HG02678 (cell line): ENCODE results near the gene AMIGO2.
"Not testable (repeated sequence)": the region's sequence is repeated elsewhere in the genome, so short reads cannot be mapped to it uniquely, and the experiment has no call there.

ENCODE experiments used
- ATAC-seq: cut with Tn5 transposase; IDR thresholded peaks from one replicate; pipeline ENCODE4 v1.9.1; 2021; ENCODE audit warnings: mild to moderate bottlenecking, moderate library complexity; ENCODE audit not compliant: unreplicated experiment

The AMIGO2 gene

DNA sequence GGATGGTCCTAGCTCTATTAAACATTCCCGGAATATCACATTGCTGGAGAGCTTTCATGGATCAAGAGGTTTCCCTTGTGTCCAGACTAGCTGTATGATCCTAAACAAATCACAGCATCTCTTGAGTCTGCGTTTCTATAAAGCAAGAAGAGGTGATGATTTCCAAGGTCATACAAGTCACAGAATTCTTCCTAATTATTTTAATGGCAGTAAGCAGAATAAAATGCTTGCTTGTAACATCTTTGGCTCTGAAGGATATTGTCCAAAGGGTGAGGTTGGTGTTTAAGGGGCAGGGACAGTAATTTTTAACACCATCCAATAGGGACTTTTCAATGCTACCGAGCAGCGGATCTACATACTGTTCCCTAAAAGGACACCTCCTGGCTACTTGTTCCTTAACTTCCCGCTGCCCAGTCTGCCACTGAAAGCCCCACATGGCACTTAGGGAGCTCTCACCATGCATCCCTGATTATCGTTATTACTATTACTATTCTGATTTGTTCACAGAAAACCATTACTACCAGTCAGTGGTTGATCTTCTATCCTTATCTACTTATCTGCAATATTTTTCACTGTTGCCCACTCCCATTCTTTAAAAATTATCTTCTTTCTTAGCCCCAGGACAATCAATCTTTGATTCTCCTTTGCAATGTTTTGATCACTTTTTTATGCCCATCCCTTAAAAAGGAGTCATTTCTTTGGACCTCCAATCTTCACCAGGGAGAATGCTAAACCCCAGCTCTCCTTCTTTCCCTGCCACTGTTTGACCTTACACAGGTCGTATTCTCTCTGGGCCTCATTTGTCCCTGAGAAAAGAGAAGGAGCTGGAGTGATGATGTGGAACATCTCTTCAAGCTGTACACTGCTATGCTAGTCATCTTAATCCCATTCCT lies 4.3 kb downstream of the AMIGO2 start:
- no peak for ATAC-seq

DNA sequence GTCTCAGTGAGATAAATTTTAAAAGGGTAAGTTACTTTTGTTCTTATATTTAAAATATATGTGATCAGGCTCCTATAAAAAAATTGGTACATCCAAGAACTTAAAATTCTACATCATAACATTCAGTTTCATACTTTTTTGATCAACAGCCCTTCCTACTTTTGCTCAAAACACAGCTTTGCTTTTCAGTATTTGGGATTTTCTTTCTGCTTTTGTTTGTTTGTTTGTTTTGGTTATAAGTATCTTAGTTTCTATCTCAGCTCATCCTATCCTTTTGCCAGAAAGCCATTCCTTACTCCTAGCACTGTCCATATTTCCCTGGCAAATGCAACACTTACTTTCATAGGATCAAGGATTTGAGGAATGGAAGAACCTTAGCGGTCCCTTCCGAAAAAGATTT lies 5.0 kb downstream of the AMIGO2 start:
- ATAC-seq: no peak

DNA sequence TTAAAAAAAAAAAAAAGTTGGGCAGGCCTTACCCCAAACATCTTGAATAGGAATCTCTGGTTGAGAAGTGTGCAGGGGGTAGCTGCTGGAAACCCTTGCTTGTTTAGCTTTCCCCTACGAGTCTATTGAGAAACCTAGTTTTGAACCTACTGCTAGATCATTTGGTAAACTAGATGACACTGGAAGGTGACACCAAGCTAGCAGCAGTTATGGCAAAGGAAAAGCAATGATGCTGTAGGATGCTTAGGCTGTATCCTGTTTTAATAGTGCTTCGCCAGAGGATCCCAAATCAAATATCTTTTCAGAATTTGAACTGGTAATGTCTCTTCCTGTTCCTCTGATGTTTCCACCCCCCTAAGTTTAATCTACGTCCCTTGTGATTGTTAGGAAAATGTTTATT lies 5.8 kb downstream of the AMIGO2 start:
- ATAC-seq: no peak

DNA sequence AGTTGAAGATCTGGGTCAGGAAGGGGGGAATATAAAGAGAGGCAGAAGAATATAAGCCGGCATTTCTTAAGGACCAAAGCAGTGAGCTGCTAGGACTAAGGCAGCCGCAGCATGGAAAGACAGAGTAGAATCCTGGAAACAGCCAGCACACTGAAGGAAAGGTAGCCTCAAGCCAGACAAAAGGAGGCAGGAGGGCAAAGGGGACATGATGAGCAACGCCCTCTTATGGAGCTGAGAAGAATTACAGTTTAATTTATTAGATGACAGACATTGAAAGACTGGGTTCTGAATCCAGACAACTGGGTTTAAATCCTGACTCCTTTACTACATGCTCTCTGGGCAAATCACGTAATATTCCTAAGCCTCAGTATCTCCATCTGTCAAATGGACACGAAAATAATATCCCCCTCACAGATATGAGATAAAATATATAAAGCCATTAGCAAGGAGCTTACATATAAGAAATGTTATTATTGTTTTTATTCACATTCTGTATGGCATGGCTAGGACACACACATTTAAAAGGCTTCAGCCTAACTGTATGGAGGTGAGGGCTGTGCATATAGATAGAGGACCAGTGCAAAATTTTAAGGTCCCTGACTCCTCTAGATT lies 8.4 kb downstream of the AMIGO2 start:
- no peak for ATAC-seq

DNA sequence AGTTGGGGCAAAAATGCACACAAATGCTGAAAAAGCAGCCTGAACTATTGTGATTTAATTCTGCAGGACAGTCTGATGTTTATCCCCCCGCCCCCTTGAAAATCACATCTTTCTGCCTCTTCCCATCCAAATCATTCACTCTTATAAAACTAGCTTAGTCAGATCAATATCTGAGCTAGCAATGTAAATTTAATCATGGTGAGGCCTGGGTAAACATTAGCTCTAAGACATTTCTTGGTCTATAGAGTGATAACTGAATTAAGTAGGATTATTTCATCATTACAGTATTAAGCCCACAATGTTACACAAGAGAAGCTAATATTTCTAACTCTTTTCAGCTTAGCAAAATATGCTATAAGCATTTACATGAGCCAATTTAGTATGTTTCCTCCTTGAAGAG lies 9.4 kb downstream of the AMIGO2 start:
- no peak for ATAC-seq

DNA sequence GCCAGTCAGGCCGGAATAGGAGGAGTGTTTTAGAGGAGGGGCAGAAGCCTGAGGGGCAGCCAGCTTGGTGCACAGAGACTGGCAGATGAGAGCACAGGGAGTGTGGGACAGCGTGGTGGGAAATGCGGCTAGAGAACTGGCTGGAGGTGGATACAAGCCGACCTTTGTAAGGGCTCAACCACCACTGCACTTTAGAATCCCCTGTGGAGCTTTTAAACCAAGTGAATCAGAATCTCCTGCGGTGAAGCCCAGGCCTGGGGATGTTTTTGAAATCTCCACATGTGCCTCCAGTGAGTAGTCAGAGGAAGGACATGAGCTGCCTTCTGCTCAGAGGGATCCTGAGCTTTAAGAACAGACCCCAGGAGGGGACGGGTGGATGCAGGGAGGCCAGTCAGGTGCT lies 11.2 kb downstream of the AMIGO2 start:
- ATAC-seq: no peak

DNA sequence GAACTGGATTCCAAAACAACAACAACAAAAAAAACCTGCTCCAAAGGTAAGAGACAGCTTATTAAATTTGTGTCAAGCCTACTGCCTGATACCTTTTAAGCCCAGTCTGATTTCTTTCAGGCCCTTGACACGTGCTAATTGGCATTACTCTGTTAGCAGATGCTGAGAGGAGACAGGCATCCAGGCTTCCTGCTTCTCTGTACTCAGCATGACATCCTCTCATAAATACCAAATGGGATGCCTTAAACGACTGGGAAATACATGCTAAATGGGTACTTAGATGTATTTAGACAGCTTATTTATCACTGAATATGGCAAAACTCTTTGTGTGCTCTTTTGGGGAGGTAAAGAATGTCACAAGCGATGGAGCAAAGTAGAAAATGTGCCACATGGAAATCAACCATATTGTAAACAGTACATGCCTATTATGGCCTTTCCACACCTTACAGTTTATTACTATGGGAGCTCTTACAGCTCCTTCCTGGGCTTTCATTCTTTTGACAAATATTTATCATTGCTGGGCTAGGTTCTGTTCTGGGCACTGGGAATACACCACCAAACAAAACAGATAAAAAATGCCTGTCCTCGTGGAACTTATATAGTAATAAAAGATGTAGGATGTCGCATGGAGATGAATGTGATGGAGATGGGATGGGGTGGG lies 11.9 kb downstream of the AMIGO2 start:
- ATAC-seq: no peak

DNA sequence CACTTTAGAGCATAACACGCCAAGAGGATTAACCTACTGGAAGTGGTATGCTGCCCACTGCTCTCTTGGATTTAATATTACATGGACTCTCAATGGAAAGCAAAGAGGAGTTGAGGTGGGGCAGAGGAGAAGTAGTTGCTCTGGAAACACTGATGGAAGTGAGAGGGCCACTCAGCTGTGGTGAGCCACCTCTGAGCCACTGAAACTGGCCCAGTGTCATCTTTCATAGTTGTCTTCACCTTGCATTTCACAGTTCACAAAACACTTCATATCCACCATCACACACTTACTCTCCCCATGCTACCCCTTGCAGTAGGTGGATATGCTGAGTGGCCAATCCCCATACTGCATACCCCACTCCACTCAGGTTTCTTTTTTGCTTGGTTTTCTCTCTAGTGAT lies 12.6 kb downstream of the AMIGO2 start:
- no peak for ATAC-seq

DNA sequence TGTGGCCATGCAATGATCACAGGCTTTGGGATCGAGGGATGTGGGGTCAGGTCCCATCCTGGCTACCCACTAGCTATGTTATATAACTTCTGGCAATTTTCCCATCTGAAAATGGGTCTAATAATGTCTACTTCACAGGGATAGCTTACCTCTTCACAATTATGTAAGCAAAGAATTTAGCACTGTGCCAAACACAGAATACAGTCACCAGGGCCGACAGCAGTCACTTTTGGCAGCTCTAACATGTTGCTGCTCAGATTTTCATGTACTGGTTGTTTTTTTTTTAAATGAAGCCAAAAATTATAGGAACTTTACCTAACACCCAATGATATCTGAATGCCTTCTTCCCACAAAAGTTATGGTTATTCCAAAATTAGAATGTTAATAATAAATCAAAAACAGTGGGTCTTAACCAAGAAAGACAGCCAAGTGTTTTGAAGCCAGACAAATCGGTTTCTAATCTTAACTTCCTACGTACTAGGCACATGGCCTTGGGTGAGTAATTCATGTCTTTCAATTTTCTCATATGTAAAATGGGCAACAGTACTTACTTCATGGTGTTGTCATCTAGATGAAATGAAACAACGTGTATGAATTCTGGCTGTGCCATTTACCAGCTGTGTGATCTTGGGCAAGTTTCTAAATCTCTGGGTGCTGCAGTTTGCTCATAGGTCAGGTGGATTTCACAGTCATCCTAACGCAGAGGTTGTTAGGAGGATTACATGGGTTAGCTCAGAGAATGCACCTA lies 13.3 kb downstream of the AMIGO2 start:
- ATAC-seq: no peak

DNA sequence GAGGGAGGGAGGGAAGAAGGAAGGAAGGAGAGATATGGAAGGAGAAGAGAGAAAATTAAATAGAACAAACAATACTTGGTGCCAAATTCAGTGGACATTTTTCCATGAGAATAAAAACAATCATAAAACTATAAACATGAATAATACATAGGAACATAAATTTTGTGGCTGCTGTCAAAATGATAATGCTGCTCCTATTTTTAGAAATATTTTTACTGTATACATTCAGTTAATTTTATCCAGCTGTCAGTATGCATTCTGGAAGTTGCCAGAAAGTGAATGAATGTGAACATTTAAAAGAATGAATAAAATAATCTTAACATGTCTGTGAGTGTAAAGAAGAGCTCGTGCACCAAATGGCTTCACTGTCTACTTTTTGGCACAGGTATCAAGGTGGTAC lies 14.2 kb downstream of the AMIGO2 start:
- ATAC-seq: no peak

DNA sequence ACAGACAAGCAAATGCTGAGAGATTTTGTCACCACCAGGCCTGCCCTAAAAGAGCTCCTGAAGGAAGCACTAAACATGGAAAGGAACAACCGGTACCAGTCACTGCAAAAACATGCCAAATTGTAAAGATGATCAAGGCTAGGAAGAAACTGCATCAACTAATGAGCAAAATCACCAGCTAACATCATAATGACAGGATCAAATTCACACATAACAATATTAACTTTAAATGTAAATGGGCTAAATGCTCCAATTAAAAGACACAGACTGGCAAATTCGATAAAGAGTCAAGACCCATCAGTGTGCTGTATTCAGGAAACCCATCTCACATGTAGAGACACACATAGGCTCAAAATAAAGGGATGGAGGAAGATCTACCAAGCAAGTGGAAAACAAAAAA lies 21.1 kb downstream of the AMIGO2 start:
- not testable (repeated sequence) for ATAC-seq

DNA sequence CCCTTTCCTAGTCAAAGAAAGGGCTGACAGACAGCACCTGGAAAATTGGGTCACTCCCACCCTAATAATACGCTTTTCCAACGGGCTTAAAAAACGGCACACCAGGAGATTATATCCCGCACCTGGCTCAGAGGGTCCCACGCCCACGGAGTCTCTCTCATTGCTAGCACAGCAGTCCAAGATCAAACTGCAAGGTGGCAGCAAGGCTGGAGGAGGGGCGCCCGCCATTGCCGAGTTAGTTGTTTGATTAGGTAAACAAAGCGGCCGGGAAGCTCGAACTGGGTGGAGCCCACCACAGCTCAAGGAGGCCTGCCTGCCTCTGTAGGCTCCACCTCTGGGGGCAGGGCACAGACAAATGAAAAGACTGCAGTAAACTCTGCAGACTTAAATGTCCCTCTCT lies 22.8 kb downstream of the AMIGO2 start:
- ATAC-seq: not testable (repeated sequence)

DNA sequence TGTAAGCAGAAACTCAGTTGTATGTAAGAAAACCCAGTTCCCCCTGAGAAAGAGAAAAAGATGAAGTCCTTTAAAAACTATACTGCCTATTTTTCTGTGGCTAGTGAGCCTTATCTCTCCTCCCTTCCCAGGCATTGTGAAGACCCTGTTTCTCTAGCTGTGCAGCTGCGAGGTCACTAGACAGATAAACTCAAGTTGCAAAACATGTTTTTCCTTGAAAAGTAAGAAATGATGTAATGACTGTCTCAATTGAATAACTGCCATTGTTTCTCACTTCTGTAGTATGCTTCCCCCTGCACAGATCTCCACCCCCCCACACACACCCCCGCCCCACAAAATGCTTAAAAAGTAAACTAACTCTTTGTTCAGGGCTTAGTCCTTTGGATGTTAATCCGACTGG lies 23.9 kb downstream of the AMIGO2 start:
- not testable (repeated sequence) for ATAC-seq

DNA sequence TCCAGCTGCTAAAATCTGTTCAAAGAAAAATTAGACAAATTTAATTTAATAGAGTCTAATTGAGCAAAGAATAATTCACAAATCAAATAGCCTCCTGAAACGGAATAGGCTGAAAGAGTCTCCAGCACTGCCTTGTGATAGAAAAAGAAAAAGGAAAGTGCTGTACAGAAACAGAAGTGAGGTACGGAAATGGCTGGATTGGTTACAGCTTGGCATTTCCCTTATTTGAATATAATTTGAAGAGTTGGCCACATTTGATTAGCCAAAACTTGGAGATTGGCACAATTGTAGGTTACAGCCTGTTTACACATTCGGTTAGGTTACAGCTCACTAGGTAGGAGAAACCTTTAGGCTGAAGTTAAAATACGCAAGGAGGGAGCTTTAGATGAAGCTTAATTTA lies 25.1 kb downstream of the AMIGO2 start:
- no peak for ATAC-seq

DNA sequence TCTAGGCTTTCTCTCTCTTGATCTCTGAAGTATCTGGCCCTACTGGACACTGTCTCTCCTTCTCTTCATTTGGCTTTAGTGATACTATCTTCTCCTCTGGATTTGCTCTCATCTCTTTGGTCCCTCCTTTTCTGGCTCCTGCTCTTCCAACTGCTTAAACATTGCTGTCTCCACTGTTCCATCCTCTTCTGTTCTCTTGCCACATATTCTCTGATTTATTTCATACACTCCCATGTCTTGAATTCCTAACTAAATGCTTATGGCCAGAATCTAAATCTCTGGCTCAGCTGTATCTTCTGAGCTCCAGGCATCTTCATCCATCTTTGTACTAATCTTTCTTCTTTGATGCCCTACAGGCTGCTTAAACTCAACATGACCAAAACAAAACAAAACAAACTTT lies 25.8 kb downstream of the AMIGO2 start:
- no peak for ATAC-seq

DNA sequence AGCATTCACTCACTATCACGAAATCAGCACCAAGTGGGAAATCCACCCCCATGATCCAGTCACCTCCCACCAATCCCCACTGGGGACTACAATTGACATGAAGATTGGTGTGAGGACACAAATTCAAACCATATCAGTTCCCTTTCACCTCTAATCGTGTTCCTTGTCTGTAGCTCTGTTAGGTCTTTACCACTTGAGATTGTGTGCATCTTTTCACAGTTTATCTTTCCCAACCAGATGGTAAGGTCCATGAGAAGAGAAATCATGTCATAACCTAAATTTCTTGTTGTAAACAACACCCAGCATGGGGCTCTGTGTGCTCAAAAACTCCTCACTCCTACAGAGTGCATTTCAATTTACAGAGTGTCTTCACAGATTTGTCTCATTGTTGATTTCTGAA lies 27.5 kb downstream of the AMIGO2 start:
- ATAC-seq: no peak

DNA sequence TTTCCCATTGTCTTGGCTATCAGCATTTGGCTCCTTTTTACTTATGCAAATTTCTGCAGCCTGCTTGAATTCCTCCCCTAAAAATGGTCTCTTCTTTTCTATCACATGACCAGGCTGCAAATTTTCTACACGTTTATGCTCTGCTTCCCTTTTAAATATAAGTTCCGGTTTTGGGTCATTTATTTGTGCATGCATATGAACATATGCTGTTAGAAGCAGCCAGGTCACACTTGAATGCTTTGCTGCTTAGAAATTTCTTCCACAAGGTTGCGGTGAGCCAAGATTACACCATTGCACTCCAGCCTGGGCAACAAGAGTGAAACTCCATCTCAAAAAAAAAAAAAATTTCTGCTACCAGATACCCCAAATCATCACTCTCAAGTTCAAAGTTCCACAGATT lies 28.5 kb downstream of the AMIGO2 start:
- not testable (repeated sequence) for ATAC-seq

DNA sequence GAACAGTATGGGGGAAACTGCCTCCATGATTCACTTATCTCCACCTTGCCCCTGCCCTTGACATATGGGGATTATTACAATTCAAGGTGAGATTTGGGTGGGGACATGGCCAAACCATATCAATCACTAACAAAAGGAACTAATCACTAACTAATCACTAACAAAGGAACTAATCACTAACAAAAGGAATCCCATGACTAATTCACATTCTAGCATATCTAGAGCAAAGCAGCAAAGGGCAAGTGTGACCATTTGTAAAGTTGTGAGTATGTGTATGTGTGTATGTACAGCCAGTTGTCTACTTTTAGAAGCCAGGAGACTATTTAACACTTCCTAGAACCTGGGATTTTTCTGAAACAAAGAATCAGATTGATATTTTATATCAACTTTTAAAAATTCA lies 31.2 kb downstream of the AMIGO2 start:
- no peak for ATAC-seq

DNA sequence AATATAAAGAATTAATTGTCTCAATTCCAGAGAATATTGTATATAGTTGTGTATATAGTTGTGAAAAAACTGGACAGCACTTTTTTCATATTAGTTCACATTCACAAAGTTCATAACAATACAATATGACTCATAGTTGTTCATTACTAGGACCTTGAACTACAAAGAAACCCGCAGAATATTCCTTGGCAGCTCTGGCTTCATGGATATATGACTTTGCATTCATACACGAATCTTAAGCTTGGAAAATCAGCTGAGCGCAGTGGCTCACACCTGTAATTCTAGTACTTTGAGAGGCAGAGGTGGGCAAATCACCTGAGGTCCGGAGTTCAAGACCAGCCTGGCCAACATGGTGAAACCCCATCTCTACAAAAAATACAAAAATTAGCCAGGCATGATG lies 38.4 kb downstream of the AMIGO2 start:
- no peak for ATAC-seq

DNA sequence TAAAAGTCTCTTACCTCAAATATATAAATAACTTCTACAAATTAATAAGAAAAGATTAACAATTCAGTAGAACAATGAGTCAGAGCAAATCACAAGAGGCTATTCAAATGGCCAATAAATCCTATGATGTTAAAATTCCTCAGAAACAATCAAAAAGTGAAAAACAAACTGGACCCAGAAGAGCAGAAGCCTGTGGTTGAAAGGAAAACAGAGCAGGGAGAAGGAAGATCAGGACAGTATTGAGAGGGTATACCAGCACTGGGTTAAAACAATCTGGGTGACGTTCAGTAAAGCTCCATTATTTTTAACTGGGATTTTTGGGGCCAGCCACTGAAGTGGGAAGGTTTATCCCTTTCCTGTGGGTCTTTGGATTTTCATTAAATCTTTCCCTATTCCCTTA lies 40.0 kb downstream of the AMIGO2 start:
- no peak for ATAC-seq

DNA sequence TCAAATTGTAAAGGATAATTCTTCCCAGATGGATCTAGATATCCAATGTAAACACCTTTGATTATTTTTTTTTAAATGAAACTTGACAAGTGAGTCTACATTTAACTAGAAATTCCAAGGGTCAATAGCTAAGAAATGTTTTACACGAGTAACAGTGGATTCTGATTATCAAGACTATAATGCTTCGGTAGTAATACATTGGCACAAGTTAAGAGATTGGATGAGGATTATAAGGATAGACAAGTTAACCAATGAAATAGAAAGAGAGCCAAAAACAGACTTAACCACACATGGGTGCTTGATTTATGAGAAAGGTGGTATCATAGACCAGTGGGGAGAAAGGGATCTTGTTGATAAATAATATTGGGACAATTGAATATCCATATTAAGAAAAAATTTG lies 40.7 kb downstream of the AMIGO2 start:
- no peak for ATAC-seq
